HG02798 (cell line): ENCODE results near the gene EDNRB.

Experiments
- ATAC-seq: cut with Tn5 transposase; IDR thresholded peaks from one replicate; pipeline ENCODE4 v1.9.1; 2021; ENCODE audit warnings: mild to moderate bottlenecking; ENCODE audit not compliant: unreplicated experiment, poor library complexity

Gene EDNRB

DNA sequence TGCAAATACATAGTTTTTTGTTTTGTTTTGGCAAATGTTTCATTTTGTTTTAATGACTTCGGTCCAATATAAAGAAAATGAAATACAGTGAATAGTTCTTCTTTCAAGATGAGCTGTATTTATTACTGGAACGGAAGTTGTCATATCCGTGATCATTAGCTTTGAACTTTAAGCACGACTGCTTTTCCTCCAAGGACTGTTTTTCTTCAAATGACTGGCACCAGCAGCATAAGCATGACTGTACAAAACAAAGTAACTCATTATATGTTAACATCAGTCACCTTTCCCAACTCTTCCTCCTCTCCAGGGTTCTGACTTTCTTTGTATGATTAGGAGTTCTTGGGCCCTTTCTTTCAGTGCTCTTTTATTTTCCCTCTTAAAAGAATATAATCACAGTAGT, 20.5 kb downstream of the EDNRB start:
- ATAC-seq = peak; percentile 89

DNA sequence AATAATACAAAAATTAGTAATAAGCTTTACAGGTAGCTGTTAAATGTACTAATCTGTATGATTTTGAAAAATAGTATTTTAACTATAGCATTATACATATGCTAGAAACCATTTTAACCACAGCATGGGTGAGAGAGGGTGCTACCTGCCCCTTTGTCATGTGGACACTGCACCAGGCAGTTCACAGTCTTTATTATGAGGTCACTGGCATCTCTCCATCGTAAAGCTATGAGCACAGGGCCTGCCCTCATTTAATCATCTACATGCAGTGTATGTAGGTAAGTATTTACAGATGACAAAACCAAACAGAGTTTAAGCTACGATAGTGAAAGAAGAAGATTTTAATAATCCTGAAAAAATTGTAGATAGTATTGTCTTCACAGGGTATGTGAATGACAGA, 21.7 kb downstream of the EDNRB start:
- ATAC-seq = no peak

DNA sequence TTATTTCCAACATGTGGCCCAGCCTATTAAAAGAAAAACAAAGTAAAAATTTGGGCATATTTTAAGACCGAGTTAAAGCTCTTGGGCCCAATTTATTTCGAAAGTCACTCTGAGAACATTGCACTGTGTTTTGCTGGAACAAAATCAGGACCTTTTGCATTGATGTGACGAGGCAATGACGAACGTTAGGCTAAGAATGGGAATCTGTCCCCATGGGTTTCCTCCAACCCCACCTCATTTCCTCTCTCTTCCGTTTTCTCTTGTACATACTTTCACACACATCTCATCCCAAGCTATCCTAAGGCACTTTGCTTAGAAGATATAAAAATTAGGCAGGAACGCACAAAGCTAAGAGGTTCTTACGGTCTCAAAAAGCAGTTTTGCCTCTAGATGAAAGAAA, 22.1 kb downstream of the EDNRB start:
- ATAC-seq = no peak

DNA sequence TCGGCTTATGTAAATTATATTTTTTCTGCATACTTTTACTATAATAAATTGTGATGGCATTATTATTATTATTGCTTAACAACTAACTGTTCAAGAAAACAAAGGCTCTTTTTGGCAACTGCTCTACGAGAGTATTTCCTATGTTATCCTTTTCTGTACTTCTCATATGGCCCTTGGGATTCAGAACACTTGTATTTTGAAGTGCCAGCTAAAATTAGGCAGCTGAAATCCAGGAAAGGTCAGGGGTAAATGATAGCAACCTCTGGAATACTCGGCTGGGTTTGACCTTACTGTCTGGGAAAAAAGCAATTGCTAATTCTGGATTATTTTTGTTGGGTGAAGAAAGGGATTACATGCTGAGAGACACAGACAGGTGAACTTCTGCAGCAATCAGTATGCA, 23.9 kb downstream of the EDNRB start:
- ATAC-seq = no peak

DNA sequence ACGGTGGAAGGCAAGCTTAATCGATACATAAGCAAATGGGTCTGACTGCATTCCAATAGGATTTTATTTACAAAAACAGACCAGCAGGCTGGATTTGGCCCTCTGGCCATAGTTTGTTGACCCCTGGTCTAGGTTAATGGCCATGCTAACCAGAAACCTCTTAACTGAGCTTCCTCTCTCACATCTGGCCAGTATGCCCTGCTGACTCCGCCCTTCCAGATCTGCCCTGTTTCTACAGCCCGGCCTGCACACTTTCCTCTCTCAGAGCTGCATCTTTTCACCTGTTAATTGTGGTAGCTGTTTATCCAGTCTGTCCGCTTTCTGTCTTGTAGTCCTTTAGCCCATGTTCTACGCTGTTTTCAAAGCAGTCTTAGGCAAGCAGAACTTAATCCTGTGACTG, 25.6 kb downstream of the EDNRB start:
- ATAC-seq = no peak

DNA sequence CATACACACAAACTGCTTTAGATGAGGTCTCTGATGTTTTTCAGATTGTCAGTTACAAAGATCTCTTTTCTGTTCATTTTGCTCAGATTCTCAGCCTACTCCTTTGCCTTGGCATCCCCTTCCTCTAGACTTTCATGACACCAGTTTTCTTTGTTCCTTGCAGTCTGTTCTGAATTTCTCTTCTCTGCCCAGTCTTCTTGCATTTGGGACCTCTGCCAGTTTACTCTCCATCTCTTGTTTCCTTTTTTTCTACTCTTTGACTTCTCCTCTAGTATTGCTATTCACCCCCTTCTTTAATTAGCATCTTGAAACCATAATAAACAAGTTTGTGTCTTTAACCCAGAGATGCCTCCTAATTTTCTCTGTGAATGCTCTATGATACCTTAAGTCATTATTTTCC, 26.1 kb downstream of the EDNRB start:
- no peak for ATAC-seq

DNA sequence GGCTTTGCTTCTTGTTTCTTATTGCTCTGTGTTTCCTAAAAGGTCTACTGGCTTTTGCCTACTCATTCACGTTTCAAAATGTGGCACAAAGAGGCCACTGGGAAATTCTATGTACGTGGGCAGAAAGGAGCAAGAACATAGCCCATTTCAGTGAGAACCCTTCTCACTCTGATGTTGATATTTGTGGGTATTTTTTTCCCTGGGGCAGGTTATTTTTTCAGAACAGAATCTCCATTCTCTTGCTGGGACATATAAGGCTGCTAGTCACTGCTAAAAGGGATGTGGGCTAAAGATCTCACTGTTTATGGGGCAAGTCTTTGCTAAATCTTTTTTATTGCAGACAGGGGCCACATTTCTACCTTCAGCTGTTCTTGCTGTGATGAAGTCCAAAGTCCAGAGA, 27.1 kb downstream of the EDNRB start:
- ATAC-seq = no peak

DNA sequence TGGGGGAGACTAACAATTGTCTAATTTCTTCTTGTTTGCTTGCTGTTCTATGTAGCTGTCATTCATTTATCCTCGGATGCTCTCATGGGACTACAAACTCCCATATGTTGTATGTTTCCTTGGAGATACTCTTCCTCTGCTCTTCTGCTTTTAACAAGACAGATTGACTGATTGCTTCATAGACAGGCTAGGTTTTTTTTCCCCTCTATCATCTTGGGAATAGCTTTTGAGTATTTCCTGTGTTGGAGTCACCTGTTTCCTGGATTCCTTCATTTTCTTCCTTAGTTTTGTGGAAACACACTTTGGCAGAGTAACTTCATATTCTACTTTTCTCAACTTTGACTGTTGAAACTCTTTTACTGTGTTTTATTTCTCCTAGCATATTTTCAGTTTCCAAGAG, 27.6 kb downstream of the EDNRB start:
- no peak for ATAC-seq

DNA sequence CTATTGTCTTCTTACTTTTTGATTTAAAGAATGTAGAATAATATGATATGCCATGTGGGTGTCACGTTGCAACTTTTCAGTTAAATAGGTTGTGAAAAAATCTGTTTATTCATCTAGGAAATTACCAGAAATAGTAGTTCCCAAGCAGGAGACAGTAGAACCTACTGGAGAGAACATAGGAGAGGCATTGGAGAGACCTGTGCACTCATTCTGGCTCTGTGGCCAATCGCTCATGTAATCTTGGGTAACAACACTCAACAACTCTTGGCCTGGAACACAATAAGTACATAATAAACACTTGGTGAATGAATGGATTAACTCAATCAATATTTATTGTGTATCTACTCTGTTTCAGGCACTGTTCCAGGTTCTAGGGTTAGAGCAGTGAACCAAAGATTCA, 35.3 kb downstream of the EDNRB start:
- no peak for ATAC-seq

DNA sequence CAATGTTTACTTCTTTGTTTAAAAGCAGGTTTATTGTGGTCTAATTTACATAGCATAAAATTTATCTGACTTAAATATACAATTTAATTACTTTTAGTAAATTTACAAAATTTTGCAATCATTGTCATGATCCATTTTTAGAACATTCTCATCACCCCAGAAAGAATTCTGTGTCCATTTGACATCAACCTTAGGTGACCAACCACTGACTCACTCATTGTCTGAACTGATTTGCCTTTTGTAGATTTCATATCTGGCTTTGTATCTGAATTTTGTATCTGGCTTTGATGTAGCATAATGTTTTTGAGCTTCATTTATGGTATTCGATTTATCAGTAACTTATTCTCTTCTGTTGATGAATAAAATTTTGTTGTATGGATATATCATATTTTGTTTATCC, 40.4 kb downstream of the EDNRB start:
- ATAC-seq = no peak

DNA sequence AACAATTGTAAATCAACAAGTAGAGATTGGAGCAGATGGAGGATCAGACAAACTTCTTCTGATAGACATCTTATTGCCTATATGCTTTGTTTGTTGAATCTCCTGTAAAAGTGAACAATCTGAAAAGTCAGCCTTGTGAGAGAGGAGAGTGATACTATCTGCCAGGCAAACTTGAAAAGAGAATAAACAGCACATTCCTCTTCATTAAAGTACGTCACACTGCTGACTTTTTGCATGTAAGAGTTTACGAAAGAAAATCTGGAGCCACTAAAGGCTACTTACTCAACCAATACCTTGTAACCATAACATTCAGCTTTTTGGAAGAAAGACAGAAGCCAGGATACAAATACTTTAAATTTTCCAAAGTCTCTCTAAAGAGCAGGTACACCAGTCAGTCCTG, 42.5 kb downstream of the EDNRB start:
- no peak for ATAC-seq

DNA sequence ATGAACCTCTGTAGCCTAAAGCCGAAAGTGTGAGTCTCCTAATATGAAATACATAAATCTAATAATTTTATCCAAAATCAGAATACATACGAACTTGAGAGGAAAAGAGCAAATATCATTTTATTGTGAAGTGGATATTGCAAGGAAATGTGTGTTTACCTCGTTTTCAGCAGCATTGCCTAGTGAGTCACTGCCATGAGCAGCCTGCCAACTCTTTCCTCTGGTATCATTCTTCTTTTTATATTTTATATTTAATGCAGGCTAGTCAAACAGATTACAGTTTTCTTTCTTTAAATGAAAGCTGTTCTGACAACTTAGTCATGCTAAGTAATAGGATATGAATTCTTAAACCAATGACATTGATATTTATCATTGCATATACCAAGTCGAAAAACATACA, 44.2 kb downstream of the EDNRB start:
- ATAC-seq = no peak

DNA sequence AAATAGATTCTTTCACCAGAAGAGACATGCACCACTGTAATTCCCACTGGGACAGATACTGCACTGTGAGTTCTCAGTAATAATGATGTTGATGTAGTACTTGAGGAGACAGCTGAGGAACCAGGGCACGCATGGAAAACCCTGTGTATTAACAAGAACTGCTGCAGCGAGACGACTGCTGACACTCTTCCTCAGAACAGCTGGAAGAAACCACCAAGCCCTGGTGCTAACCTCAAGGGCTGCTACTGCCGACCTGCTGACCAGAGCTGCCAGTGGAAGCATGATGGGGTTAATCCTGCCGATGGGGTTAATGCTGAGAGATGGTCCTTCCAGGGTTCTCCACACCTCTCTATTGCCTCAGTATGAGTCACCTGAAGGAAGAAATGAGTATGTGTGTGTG, 45.6 kb downstream of the EDNRB start:
- ATAC-seq = no peak

DNA sequence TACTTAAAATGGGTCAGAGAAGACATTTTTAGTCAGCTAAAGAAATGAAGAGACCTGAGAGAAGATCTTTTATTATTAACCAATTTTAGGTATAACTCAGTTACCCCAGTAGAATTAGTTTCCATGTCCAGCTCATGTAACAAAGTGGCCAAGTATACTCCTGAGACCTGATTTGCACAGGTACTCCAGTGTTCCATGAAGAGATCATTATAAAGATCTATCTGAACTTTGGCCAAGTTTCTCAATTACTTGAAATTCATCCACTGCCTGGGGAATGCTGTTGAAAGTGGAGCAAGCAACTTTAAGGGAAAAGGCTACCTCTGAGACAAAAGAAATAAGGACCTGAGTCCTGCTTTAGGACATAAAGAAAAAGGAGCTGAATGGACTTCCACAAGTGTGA, 47.0 kb downstream of the EDNRB start:
- no peak for ATAC-seq

DNA sequence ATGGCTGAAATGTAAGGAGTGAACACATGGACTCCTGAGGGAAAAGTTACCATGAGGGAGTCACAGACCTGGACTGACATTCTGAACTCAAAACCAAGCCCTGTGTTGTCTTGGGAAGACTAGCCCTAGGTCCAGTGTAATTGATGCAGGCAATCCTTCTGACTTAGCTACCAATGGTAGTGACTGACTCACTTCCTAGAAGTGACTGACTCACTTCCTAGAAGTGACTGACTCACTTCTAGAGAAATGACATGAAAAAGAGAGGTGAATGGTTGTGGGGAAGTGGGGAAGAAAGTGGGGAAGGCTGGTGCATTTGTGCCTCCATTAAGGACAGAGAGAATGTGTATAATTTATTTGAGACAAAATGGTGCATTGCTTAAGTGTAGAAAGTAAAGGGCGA, 49.9 kb downstream of the EDNRB start:
- no peak for ATAC-seq

DNA sequence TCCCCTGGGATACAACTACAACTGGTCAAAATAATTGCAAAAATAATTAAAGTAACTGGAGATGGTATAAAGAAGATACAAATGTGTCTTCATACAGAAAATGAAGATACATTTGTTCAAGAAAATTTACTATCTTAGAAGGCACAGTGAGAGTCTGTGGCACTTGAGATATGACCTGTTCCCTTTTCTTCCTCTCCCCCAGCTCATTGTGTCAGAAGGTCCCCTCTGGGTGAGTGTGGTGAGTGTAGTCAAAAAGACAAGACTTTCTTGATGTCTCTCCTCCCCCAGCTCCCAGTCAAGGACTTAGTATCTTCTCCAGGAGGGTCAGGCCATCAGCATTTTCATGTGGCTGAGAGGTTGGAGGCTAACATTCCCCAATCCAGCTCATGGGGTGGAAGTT, 51.7 kb downstream of the EDNRB start:
- no peak for ATAC-seq

DNA sequence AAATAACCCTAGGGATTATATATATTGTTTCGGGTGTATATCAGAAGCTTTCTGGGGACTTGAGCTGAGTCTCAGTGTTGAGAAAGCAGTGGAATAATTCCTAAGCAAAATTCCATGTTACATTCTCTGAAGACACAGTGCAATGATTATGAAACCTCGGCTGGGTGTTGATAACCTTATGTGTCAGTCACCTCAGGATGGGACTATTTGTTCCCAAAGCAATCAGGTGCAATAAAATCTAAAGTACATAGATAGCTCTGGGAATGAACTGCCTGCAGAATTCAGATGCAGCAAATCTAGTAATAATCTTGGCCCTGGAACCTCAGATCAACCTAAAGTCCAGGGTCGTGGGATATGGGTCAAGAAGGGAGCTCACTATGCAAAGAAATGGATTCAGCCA, 53.0 kb downstream of the EDNRB start:
- ATAC-seq = no peak

DNA sequence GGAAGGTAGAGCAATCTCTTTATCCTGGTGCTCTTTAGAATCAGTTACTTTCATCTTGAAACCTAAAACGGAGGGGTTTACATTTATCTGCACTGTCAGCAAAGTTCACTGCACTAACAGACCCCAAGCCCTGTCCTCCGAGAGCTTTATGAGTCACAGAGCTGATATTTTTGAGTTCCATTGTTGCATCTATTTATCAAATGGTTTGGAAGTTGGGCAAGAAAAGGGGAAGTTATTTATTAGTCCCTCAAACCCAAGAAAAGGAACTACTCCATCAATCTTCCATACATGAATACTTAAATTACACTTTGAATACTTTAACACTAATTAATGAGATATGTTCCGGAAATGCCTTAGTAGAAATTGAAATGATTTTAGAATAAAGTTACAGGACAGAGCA, 55.5 kb downstream of the EDNRB start:
- ATAC-seq = no peak

DNA sequence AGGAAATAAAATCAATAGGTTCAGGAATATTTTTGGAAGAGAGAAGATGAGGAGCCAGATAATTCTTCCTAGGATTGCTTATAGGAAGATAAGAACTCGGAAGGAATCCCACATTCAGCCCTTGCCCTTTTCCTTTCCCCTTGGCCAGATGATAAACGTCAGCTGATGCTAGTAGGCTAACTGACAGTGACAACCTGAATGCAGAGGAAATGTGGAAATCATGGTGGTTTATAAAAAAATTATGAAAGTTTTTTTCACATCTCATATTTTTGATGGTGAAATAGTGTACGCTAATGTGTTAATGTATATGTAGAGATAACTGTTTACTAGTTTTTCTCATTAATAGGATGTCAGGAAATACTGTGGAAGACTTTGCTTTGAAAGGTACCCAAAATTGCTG, 56.9 kb downstream of the EDNRB start:
- ATAC-seq = no peak

DNA sequence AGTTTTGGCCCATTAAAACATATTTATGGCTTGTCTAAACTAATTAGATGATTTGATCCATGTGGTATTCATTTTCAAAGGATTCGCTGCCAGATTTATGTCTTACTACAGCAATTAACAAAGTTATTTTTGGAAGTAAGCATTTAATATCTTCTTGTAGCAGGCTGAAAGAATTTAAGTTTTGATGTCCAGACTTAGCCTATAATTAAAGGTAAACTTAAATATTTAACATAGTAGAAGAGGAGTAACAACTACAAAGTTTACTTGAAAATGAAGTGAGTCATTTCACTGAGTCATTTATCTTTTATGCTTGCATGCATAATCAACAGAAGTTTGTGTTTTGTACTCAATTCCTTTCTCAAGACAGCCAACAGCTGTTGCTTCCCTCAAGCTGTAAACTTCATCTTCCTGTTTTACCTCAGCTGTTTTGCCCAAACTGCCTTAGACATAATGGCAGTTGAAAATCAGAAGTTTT, 58.1 kb downstream of the EDNRB start:
- no peak for ATAC-seq

DNA sequence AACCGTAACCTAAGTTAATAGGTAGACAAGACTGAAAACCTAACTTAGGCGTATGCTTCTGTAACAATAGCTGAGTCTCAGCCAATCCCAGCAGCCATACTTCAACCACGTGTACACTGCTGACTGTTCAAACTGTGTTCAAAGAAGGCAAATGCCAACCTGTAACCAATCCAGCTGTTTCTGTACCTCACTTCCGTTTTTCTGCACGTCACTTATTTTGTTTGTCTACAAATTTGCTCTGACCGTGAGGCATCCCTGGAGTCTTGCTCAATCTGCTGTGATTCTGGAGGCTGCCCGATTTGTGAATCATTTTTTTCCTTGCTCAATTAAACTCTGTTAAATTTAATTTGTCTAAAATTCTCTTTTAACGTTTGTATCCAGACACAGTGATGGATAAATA, 59.2 kb downstream of the EDNRB start:
- ATAC-seq = no peak

DNA sequence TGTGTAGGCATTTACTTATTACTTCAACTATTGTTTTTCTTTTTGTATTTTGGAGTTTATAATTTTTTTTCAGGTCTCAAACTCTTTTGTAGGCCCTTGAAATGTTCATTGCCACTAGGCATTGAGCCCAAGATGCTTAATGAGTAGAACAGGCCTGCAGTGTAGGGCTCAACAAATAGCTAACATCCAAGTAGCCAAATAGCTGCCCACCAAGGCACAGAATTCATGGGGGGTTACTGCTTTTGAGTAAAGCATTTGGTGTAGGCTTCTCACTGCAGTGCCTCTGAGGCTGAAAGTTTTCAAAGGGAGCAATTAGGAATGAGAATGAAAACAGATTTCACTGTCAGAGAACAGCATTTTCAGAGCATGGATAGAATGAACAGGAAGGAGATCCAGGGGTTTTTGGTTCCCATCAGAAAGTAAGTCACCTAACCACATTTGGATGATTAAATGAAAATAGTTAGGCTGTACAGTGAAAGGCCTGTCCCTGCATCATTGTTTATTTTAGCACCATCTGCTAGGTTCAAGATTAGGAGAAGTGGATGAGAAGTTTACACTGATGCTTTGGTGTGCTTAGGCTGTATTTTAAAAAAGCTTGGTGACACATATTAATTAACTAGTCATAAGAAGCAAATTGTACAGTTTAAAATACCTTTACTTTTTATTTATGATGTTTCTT, 61.0 kb downstream of the EDNRB start:
- no peak for ATAC-seq

DNA sequence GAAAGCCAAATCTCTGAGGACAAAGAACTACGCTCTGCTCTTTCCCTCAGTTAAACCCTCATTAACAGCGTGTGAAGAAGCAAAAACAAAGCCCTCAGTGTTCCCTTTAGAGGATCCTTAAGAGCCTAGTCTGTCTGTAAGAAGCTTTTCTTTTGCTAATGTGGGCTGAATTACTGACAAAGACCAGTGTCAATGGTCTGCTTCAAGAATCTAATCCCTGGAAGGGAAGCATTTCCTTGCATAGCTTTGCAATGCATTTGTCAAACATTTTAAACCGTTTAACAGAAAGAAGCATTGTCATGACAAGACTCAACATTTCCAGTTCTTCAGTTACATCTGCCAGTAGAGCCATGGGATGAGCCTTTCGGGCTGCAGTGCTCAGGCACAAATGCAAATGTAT, 64.9 kb downstream of the EDNRB start:
- ATAC-seq = no peak
